GM04504 (cell line): ENCODE data around the gene EPN1.

Experiments
- DNase-seq: peaks from one replicate; pipeline ENCODE4 v3.0.0-alpha.2; 2012; ENCODE audit warnings: low read depth

The EPN1 gene

GRCh38 chr19:55674841-55675660 lies at the start of gene EPN1:
EPN1 (plus strand) TSS chr19:55675226; CDS start chr19:55678628, 3,402 bp downstream.
- peak; percentile 92 for DNase-seq

GRCh38 chr19:55626350-55626749 lies 48.7 kb upstream of the EPN1 start:
- no peak for DNase-seq

- peak; percentile 83 for DNase-seq
These were observed 42.6 kb upstream of the EPN1 start for GRCh38 chr19:55632463-55632834.

- DNase-seq, result no peak
These were observed 41.2 kb upstream of the EPN1 start for GRCh38 chr19:55633861-55634260.

GRCh38 chr19:55635334-55635717 lies 39.7 kb upstream of the EPN1 start:
- no peak for DNase-seq

- no peak for DNase-seq
These were observed 39.1 kb upstream of the EPN1 start for GRCh38 chr19:55635856-55636440.

GRCh38 chr19:55636723-55637122 lies 38.3 kb upstream of the EPN1 start:
- no peak for DNase-seq

- no peak for DNase-seq
These were observed 37.5 kb upstream of the EPN1 start for GRCh38 chr19:55637534-55637933.

- DNase-seq, result no peak
These were observed 36.1 kb upstream of the EPN1 start for GRCh38 chr19:55638864-55639359.

GRCh38 chr19:55640043-55640576 lies 34.9 kb upstream of the EPN1 start:
- no peak for DNase-seq

- no peak for DNase-seq
These were observed 34.2 kb upstream of the EPN1 start, which contains the start of gene ZNF580 for GRCh38 chr19:55640577-55641425. ZNF580 (plus strand) TSS chr19:55641002; CDS start chr19:55642509, 1,507 bp downstream.

GRCh38 chr19:55641426-55642152 lies 33.4 kb upstream of the EPN1 start:
- DNase-seq, result no peak

GRCh38 chr19:55642153-55643002 lies 32.6 kb upstream of the EPN1 start:
- no peak for DNase-seq

- DNase-seq, result no peak
These were observed 31.8 kb upstream of the EPN1 start, which contains the start of gene ZNF581 for GRCh38 chr19:55643003-55643886. ZNF581 (plus strand) TSS chr19:55643649; CDS start chr19:55644572, 923 bp downstream.

GRCh38 chr19:55643887-55644176 lies 31.2 kb upstream of the EPN1 start:
- DNase-seq, result no peak

- DNase-seq, result no peak
These were observed 30.7 kb upstream of the EPN1 start for GRCh38 chr19:55644191-55644833.

- no peak for DNase-seq
These were observed 30.0 kb upstream of the EPN1 start for GRCh38 chr19:55644842-55645511.

- no peak for DNase-seq
These were observed 29.5 kb upstream of the EPN1 start for GRCh38 chr19:55645512-55645881.
